SK-N-MC (cell line): ENCODE measurements around the gene USP13.

ENCODE experiments used
- DNase-seq: peaks from one replicate; pipeline ENCODE4 v3.0.0-alpha.2; 2011; ENCODE audit warnings: low read depth, low spot score
- H3K27ac ChIP-seq: fragments of 200-600 bp; sonication (generic); 2 replicates; pipeline ENCODE4 v1.5.1; 2016; ENCODE audit warnings: mixed run types
- H3K36me3 ChIP-seq: fragments of 200-600 bp; sonication (generic); 2 replicates; pipeline ENCODE4 v1.6.1; 2017; ENCODE audit warnings: antibody characterized with exemption, low read length, mixed read lengths; ENCODE audit not compliant: insufficient read depth
- H3K4me3 ChIP-seq: fragments of 200-600 bp; sonication (generic); 2 replicates; pipeline ENCODE4 v1.5.1; 2016
- H3K9ac ChIP-seq: fragments of 200-600 bp; sonication (generic); 2 replicates; pipeline ENCODE4 v1.8.0; 2017; ENCODE audit warnings: mixed run types, mixed read lengths; ENCODE audit not compliant: insufficient read length
- H3K9me3 ChIP-seq: fragments of 200-600 bp; sonication (generic); 2 replicates; pipeline ENCODE4 v1.6.1; 2017; ENCODE audit warnings: low read depth, mild to moderate bottlenecking, antibody characterized with exemption, low read length, moderate library complexity, mixed read lengths
- EZH2 ChIP-seq: fragments of 200-600 bp; sonication (generic); IDR thresholded peaks from one replicate; pipeline ENCODE4 v1.6.1; 2017; ENCODE audit warnings: antibody characterized with exemption
- FOXP2 ChIP-seq: optimal IDR thresholded peaks from 2 replicates; pipeline ENCODE3; 2011; ENCODE audit warnings: mild to moderate bottlenecking, moderate library complexity; ENCODE audit not compliant: insufficient read depth; ENCODE audit errors: extremely low read length, control extremely low read depth
- POLR2AphosphoS5 ChIP-seq: IDR thresholded peaks from 2 replicates; pipeline ENCODE4 v1.6.1; 2012; ENCODE audit warnings: mild to moderate bottlenecking, low read depth, low read length, borderline replicate concordance

USP13 gene

GRCh38 chr3:179837374-179837773 lies 184.5 kb downstream of the USP13 start:
- Histone ChIP-seq H3K4me3 (no peak overlapping the region), H3K36me3 (no peaks in the 10 kb centered on the region), H3K27ac (no peak overlapping the region), H3K9ac (no peak overlapping the region), H3K9me3 (no peaks in the 10 kb centered on the region)
- no peak for DNase-seq
- no peak for TF ChIP-seq POLR2AphosphoS5
- no peak for TF ChIP-seq EZH2
- no peak for TF ChIP-seq FOXP2
